Measurements from ENCODE around the gene FCMR. TPM values are rescaled to one million over a fixed set of nuclear protein-coding genes. Genes with fewer than 3 reads are reported as not detected.

The FCMR gene
- total and polyA plus RNA-seq, 2 donors (not counting 1 experiment from before 2014, with no cell fraction given) = 711 to 931 TPM

DNA sequence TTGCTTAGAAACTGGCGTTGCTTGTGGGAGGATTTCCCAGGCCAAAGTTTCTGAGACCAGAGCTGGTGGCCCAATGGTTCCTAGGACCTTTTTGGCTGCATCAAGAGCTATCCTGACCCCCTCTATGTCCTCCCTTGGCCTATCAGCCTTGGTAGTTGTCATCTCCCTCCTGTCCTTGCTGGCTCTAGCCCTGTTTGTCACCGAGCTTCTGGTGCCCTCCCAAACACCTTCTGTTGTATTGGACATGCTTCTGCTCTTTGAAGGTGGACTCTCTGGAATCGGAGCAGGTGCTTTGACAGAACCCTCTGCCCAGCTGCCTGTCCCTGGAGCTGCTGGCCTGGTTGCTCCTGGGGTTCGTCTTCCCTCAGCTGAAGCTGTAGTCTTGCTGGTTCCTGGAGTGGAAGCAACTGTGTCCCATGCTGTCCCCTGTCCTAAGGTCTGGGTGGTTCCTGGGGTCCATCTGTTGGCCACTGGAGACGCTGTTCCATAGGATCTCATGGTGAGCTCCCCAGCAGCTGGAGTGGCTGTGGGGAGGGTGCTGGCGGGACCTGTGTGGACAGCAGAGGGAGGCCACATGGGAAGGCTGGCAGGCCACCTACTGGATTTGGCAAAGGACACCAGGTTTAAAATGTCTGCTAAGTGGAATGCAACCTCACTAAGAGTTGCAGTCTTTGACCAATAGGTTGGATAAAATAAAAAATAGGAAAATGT, 39.1 kb upstream of the FCMR start:
- peaks cover 5 to 9% of the 10 kb centered on the region in 2 donors for H3K4me1 ChIP-seq (ENCODE audit: control insufficient read depth in 2 of 2, insufficient read depth in 2 of 2, low read length in 2 of 2)
- no peak overlapping the region for H3K4me3 Mint-ChIP-seq
- no peak overlapping the region for H3K27ac ChIP-seq (ENCODE audit: low read length in 2 of 2)
- H3K36me3 ChIP-seq (replicated peaks in 1 of 2; ENCODE audit: control extremely low read depth in 1 of 2, control insufficient read depth in 1 of 2, extremely low read depth in 1 of 2, insufficient read depth in 2 of 2, low read length in 1 of 2) = no peaks in the 10 kb centered on the region
- no peak overlapping the region for H3K4me2 ChIP-seq (replicated peaks; ENCODE audit: low read depth, low read length, poor library complexity, severe bottlenecking)
- H3K4me3 ChIP-seq (ENCODE audit: control extremely low read depth in 1 of 5, extremely low read depth in 1 of 5, insufficient read depth in 1 of 5, low read depth in 2 of 5, low read length in 4 of 5) = no peak overlapping the region
- no peak overlapping the region for H2AFZ ChIP-seq (ENCODE audit: insufficient read depth, low read depth, low read length, poor library complexity, severe bottlenecking)
- no peak for TF ChIP-seq EZH2 (IDR thresholded peaks at IDR 0.05; ENCODE audit: borderline replicate concordance, insufficient read depth, low read depth, low read length, poor library complexity, severe bottlenecking)
- TF ChIP-seq, protein P1, sequence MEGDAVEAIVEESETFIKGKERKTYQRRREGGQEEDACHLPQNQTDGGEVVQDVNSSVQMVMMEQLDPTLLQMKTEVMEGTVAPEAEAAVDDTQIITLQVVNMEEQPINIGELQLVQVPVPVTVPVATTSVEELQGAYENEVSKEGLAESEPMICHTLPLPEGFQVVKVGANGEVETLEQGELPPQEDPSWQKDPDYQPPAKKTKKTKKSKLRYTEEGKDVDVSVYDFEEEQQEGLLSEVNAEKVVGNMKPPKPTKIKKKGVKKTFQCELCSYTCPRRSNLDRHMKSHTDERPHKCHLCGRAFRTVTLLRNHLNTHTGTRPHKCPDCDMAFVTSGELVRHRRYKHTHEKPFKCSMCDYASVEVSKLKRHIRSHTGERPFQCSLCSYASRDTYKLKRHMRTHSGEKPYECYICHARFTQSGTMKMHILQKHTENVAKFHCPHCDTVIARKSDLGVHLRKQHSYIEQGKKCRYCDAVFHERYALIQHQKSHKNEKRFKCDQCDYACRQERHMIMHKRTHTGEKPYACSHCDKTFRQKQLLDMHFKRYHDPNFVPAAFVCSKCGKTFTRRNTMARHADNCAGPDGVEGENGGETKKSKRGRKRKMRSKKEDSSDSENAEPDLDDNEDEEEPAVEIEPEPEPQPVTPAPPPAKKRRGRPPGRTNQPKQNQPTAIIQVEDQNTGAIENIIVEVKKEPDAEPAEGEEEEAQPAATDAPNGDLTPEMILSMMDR (IDR thresholded peaks at IDR 0.05) = no peak
- no peaks in the 10 kb centered on the region for H3K9me3 ChIP-seq (ENCODE audit: control extremely low read depth in 1 of 3, control insufficient read depth in 2 of 3, insufficient read depth in 1 of 3, low read length in 2 of 3)
- no peak overlapping the region for H3K27ac Mint-ChIP-seq
- DNase-seq = no peak
- no peaks in the 10 kb centered on the region for H3K9me3 Mint-ChIP-seq (ENCODE audit: insufficient read depth)
- H3K4me1 Mint-ChIP-seq = peaks cover 9% of the 10 kb centered on the region
- no peak overlapping the region for H3K9ac ChIP-seq (ENCODE audit: low read length)
- ChIA-PET CTCF (interaction anchor here (0.9 to 3.4 kb wide), 5 partner anchors 21 to 330 kb away, joined by 3 to 12 read pairs (median 3); no protein-coding TSS in a partner anchor), POLR2A (no interaction called here)
- intact Hi-C loops (cut with micrococcal nuclease) = no loop called here
- no peak for ATAC-seq (ENCODE audit: low read depth)
- H3K27me3 Mint-ChIP-seq = no peaks in the 10 kb centered on the region
- H4K20me1 ChIP-seq (ENCODE audit: control insufficient read depth, insufficient read depth, low read length, poor library complexity, severe bottlenecking) = no peaks in the 10 kb centered on the region
- H3K27me3 ChIP-seq (replicated peaks in 1 of 4; ENCODE audit: control extremely low read depth in 1 of 4, control insufficient read depth in 3 of 4, insufficient read depth in 4 of 4, low read length in 3 of 4) = no peaks in the 10 kb centered on the region
- 95% methylated on average over 6 of the region's 6 CpGs for WGBS (ENCODE audit: insufficient coverage)
- H3K79me2 ChIP-seq (ENCODE audit: control insufficient read depth, insufficient read depth, low read length) = no peaks in the 10 kb centered on the region

DNA sequence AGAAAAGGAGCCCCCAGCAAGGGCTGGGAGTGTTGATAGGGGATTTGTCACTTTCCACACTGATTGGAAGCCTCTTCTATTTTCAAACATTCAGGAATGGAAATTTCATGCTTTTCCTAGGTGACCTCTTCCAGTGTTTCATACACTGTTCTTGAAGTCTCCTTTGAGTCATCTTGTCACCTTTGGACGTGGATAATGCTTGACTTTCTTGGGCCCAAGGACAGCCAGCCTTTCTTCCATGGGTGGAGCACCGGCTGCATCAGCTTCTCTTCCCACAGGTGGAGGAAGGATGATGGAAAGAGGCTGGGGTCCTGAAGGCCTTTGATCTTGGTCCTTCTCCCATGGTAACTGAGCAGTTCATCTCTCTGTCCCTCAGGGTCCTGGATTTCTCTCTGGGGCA, 36.4 kb upstream of the FCMR start:
- Histone ChIP-seq H3K36me3 (replicated peaks in 1 of 2; ENCODE audit: control extremely low read depth in 1 of 2, control insufficient read depth in 1 of 2, extremely low read depth in 1 of 2, insufficient read depth in 2 of 2, low read length in 1 of 2) (no peaks in the 10 kb centered on the region), H3K27me3 (replicated peaks in 1 of 4; ENCODE audit: control extremely low read depth in 1 of 4, control insufficient read depth in 3 of 4, insufficient read depth in 4 of 4, low read length in 3 of 4) (no peaks in the 10 kb centered on the region), H3K9ac (ENCODE audit: low read length) (no peak overlapping the region), H3K4me2 (replicated peaks; ENCODE audit: low read depth, low read length, poor library complexity, severe bottlenecking) (no peak overlapping the region), H3K4me3 (ENCODE audit: control extremely low read depth in 1 of 5, extremely low read depth in 1 of 5, insufficient read depth in 1 of 5, low read depth in 2 of 5, low read length in 4 of 5) (no peak overlapping the region), H4K20me1 (ENCODE audit: control insufficient read depth, insufficient read depth, low read length, poor library complexity, severe bottlenecking) (no peaks in the 10 kb centered on the region), H3K4me1 (ENCODE audit: control insufficient read depth in 2 of 2, insufficient read depth in 2 of 2, low read length in 2 of 2) (peaks cover 5 to 9% of the 10 kb centered on the region in 2 donors), H3K27ac (ENCODE audit: low read length in 2 of 2) (no peak overlapping the region), H2AFZ (ENCODE audit: insufficient read depth, low read depth, low read length, poor library complexity, severe bottlenecking) (no peak overlapping the region), H3K79me2 (ENCODE audit: control insufficient read depth, insufficient read depth, low read length) (no peaks in the 10 kb centered on the region), H3K9me3 (ENCODE audit: control extremely low read depth in 1 of 3, control insufficient read depth in 2 of 3, insufficient read depth in 1 of 3, low read length in 2 of 3) (no peaks in the 10 kb centered on the region)
- intact Hi-C loops (cut with micrococcal nuclease) = no loop called here
- H3K4me3 Mint-ChIP-seq = no peak overlapping the region
- H3K4me1 Mint-ChIP-seq = peaks cover 18% of the 10 kb centered on the region
- ATAC-seq (ENCODE audit: low read depth) (no peak), DNase-seq (no peak)
- ChIA-PET CTCF (interaction anchor here (1.0 kb wide), 2 partner anchors 47 to 224 kb away, joined by 3 to 4 read pairs; no protein-coding TSS in a partner anchor), POLR2A (no interaction called here)
- H3K9me3 Mint-ChIP-seq (ENCODE audit: insufficient read depth) = no peaks in the 10 kb centered on the region
- 83% methylated on average over 2 of the region's 2 CpGs for WGBS (ENCODE audit: insufficient coverage)
- H3K27me3 Mint-ChIP-seq = peaks cover 3% of the 10 kb centered on the region
- TF ChIP-seq EZH2 (IDR thresholded peaks at IDR 0.05; ENCODE audit: borderline replicate concordance, insufficient read depth, low read depth, low read length, poor library complexity, severe bottlenecking) = no peak
- TF ChIP-seq, protein P1 (IDR thresholded peaks at IDR 0.05) = no peak
- no peak overlapping the region for H3K27ac Mint-ChIP-seq

All from B cell (primary cell).